ENCODE measurements around the gene XPOT. TPM values are rescaled to one million over a fixed set of nuclear protein-coding genes. Genes with fewer than 3 reads are reported as not detected.

The XPOT gene
- total RNA-seq, 1 experiment from 2014 or later = 130 TPM

DNA sequence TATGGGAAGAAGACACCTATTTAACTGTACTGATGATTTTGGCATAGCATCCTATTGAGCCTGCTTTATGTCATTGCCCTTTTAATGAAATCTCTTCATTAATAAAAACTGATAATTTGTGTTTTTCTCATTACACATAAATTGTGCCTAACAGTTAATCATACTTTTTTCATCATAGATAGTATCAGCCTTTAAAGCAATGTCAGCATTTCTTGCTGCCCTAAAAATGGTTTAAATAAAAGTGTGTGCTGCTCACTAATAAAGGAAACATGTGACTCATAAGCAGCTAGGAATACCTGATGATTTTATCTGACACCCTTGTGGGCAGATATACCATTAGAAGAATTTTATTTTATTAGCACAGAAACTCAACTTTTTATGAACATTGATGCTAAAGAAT, 74.5 kb downstream of the XPOT start:
- no peak overlapping the region for H3K4me3 Mint-ChIP-seq
- H3K4ac ChIP-seq (ENCODE audit: low read depth, low read length) = no peak overlapping the region
- no peak overlapping the region for H3T11ph ChIP-seq (ENCODE audit: low read length)

More for the DNA sequence above, 74.5 kb downstream of the XPOT start:
- DNase-seq = no peak
- no peak overlapping the region for H3K23ac ChIP-seq (ENCODE audit: insufficient read length, low read depth, low read length)
- TF ChIP-seq, protein P1, sequence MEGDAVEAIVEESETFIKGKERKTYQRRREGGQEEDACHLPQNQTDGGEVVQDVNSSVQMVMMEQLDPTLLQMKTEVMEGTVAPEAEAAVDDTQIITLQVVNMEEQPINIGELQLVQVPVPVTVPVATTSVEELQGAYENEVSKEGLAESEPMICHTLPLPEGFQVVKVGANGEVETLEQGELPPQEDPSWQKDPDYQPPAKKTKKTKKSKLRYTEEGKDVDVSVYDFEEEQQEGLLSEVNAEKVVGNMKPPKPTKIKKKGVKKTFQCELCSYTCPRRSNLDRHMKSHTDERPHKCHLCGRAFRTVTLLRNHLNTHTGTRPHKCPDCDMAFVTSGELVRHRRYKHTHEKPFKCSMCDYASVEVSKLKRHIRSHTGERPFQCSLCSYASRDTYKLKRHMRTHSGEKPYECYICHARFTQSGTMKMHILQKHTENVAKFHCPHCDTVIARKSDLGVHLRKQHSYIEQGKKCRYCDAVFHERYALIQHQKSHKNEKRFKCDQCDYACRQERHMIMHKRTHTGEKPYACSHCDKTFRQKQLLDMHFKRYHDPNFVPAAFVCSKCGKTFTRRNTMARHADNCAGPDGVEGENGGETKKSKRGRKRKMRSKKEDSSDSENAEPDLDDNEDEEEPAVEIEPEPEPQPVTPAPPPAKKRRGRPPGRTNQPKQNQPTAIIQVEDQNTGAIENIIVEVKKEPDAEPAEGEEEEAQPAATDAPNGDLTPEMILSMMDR (conservative IDR thresholded peaks at IDR 0.05) = no peak
- H3K18ac ChIP-seq (ENCODE audit: insufficient read length, low read depth, low read length) = no peak overlapping the region
- H2BK5ac ChIP-seq (ENCODE audit: insufficient read length, low read length) = no peak overlapping the region
- H2BK20ac ChIP-seq (ENCODE audit: low read depth, low read length, poor library complexity, severe bottlenecking) = no peak overlapping the region
- H2BK15ac ChIP-seq (ENCODE audit: low read depth, low read length) = no peak overlapping the region
- Mint-ChIP-seq H3K4me1 (no peaks in the 10 kb centered on the region), H3K9me3 (peaks cover 19 to 22% of the 10 kb centered on the region in 2 experiments), H3K36me3 (ENCODE audit: insufficient read depth in 1 of 3, low read depth in 3 of 3) (peaks cover 39 to 70% (median 46%) of the 10 kb centered on the region in 3 experiments), H3K27me3 (ENCODE audit: low read depth) (no peaks in the 10 kb centered on the region), H3K27ac (no peak overlapping the region)
- no peaks in the 10 kb centered on the region for H3K23me2 ChIP-seq (ENCODE audit: insufficient read length, low read depth, low read length, poor library complexity, severe bottlenecking)
- H3K9ac ChIP-seq (ENCODE audit: extremely low read depth, insufficient read length, low read length) = no peak overlapping the region
- no peak overlapping the region for H2BK120ac ChIP-seq (ENCODE audit: low read depth, low read length, poor library complexity, severe bottlenecking)
- H3K27ac ChIP-seq (ENCODE audit: insufficient read length, low read depth, low read length) = no peak overlapping the region
- no peaks in the 10 kb centered on the region; the same call in 1 of the 2 replicates for H3K79me2 ChIP-seq (ENCODE audit: insufficient read depth, low read length)
- H4K91ac ChIP-seq (ENCODE audit: insufficient read length, low read depth, low read length) = no peak overlapping the region
- no peaks in the 10 kb centered on the region for H3K79me1 ChIP-seq (ENCODE audit: insufficient read depth, low read depth, low read length, poor library complexity, severe bottlenecking)
- H3K27me3 ChIP-seq (ENCODE audit: insufficient read depth, low read length) = no peaks in the 10 kb centered on the region
- no peak overlapping the region for H4K8ac ChIP-seq (replicated peaks; ENCODE audit: insufficient read length, low read depth, low read length)
- no peaks in the 10 kb centered on the region for H3K4me1 ChIP-seq (ENCODE audit: insufficient read depth, low read length)
- no peak overlapping the region for H3K56ac ChIP-seq (ENCODE audit: insufficient read length, low read depth, low read length)
- H2BK12ac ChIP-seq (ENCODE audit: insufficient read length, low read depth, low read length) = no peak overlapping the region
- no peak overlapping the region for H2AFZ ChIP-seq (ENCODE audit: low read length)
- peaks cover 5% of the 10 kb centered on the region for H3K9me3 ChIP-seq (ENCODE audit: control insufficient read depth, low read depth, low read length)
- no peak overlapping the region for H3K4me2 ChIP-seq (ENCODE audit: insufficient read depth, insufficient read length, low read length)
- no peak overlapping the region for H3K14ac ChIP-seq (ENCODE audit: insufficient read depth, low read length)
- no peak overlapping the region for H2AK5ac ChIP-seq (ENCODE audit: insufficient read length, low read length)
- H4K5ac ChIP-seq (ENCODE audit: insufficient read length, low read depth, low read length) = no peak overlapping the region
- no peaks in the 10 kb centered on the region for H4K20me1 ChIP-seq (ENCODE audit: control insufficient read depth, insufficient read depth, insufficient read length)
